Measurements from ENCODE around the gene ANXA10. TPM values are rescaled to one million over a fixed set of nuclear protein-coding genes. Genes with fewer than 3 reads are reported as not detected.

ANXA10 gene
- 2.9 and 8.2 TPM in 2 replicates for total RNA-seq

GRCh38 chr4:168092176-168092712, at the start of gene ANXA10:
TSS of gene ANXA10 (plus strand) at chr4:168092537. CDS start at chr4:168092701, 164 bp downstream.

Other genes with a start within 250 kb of the ANXA10 start
- gene DDX60, start 226.2 kb downstream of the ANXA10 start, total RNA-seq = 9.0 and 9.2 TPM in 2 replicates